Gastrocnemius medialis (tissue), 4 donors: ENCODE results near the gene PHC2. TPM values are rescaled to one million over a fixed set of nuclear protein-coding genes. Genes with fewer than 3 reads are reported as not detected.
"Not testable (repeated sequence)": the region's sequence is repeated elsewhere in the genome, so short reads cannot be mapped to it uniquely, and the experiment has no call there.

Experiments
- ATAC-seq, 2 donors: fragments of 150-250 bp; one replicate each; pipeline ENCODE4 v1.9.1; 2016
- DNase-seq, 2 donors: peaks; one replicate each; pipeline ENCODE4 v3.0.0-alpha.2; 2019
- H3K27ac ChIP-seq, 4 donors: fragments of 200-600 bp; sonication (generic); 1 replicate in 1 of 4; 2 replicates in 3 of 4; pipeline ENCODE4 v1.5.1; 2016 to 2018; ENCODE audit warnings: mild to moderate bottlenecking in 2 of 4, moderate library complexity in 1 of 4
- H3K27me3 ChIP-seq, 3 donors: fragments of 200-600 bp; sonication (generic) in 2 of 3; 1 replicate in 1 of 3; 2 replicates in 2 of 3; pipeline versions ENCODE4 v1.5.1 to v1.6.0; 2016 to 2019; ENCODE audit warnings: mild to moderate bottlenecking in 1 of 3, moderate library complexity in 1 of 3
- H3K36me3 ChIP-seq, 2 donors: fragments of 200-600 bp; sonication (generic) in 1 of 2; one replicate each; pipeline ENCODE4 v1.5.1; 2017 to 2018
- H3K4me1 ChIP-seq, 2 donors: fragments of 200-600 bp; sonication (generic) in 1 of 2; one replicate each; pipeline ENCODE4 v1.5.1; 2016 to 2017; ENCODE audit warnings: mild to moderate bottlenecking in 2 of 2
- H3K4me3 ChIP-seq, 4 donors: fragments of 200-600 bp; sonication (generic) in 3 of 4; 1 replicate in 1 of 4; 2 replicates in 3 of 4; pipeline ENCODE4 v1.5.1; 2016 to 2019; ENCODE audit warnings: mild to moderate bottlenecking in 2 of 4
- H3K9me3 ChIP-seq, 3 donors: fragments of 200-600 bp; sonication (generic) in 2 of 3; 1 replicate in 1 of 3; 2 replicates in 2 of 3; pipeline ENCODE4 v1.5.1; 2016 to 2019
- POLR2A ChIP-seq, 2 donors: fragments of 450-650 bp; IDR thresholded peaks; one replicate each; pipeline ENCODE4 v1.6.1; 2017; ENCODE audit warnings: antibody characterized with exemption in 2 of 2, mild to moderate bottlenecking in 2 of 2, moderate library complexity in 2 of 2
- in situ Hi-C, 4 donors: fragments of 200-750 bp; cut with MboI; loops; one replicate each; pipeline versions ENCODE4 v1.15.0 to v1.8.0; 2017; ENCODE audit warnings: low sequenced_read_pairs in 4 of 4
- intact Hi-C: fragments of 100-400 bp; cut with DNase I; formaldehyde crosslinking; loops from one replicate; pipeline ENCODE4 v1.15.1; 2023; ENCODE audit warnings: low total_unique reads
- total RNA-seq, 4 donors: library from RNA; depleted of rRNA; stranded (reverse); fragments of >200 nt; gene quantifications; one replicate each; pipeline versions ENCODE4 v1.1.0 to v1.2.3, GENCODE V29; 2016
- TF ChIP-seq, protein P1 (sequence below), 5 experiments: fragments of 450-650 bp in 3 of 5; fragments of 200-600 bp in 2 of 5; sonication (generic) in 2 of 5; IDR thresholded peaks in 4 of 5; conservative IDR thresholded peaks in 1 of 5; 1 replicate in 4 of 5; 2 replicates in 1 of 5; pipeline ENCODE4 v1.5.1; 2016 to 2019; ENCODE audit warnings: antibody characterized with exemption in 5 of 5, mild to moderate bottlenecking in 3 of 5, moderate library complexity in 3 of 5

PHC2 gene
- total RNA-seq, 4 donors from 2014 or later, result 318 to 516 (median 364) TPM

DNA sequence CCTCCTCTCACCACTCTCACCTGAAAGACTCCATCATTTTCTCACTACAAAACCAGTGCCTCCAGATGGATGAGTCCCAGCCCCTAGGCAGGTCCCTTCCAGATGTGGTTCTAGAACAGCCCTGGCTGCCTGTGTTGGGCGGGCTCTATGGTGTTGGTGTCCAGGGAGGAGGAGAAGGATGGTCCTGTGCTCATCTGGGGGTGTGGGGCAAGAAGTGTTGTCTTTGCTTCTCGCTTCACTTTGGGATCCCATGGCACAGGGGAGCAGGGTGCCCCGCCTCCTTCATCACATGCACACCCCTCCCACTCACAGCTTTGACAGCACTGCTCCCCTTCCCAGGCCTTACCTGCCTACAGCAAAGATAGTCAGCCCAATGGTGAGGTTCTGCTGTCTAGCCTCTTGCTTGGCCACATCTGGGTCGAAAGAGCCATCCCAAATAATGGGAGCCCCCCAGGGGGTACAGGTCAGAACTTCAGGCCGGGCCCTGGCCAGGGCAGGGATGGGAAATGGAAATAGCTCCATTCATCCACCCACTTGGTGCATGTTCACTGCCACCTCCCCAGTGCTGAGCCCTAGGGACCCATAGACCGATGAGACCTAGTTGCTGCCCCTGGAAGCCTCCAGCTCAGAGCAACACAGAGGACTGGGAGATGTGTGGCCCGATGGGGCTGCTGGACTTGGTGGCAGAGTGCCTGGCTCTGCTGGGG lies 119.0 kb downstream of the PHC2 start:
- in situ Hi-C loops, result no loop called here
- no peak for TF ChIP-seq POLR2A (IDR thresholded peaks at IDR 0.05)
- TF ChIP-seq, protein P1, sequence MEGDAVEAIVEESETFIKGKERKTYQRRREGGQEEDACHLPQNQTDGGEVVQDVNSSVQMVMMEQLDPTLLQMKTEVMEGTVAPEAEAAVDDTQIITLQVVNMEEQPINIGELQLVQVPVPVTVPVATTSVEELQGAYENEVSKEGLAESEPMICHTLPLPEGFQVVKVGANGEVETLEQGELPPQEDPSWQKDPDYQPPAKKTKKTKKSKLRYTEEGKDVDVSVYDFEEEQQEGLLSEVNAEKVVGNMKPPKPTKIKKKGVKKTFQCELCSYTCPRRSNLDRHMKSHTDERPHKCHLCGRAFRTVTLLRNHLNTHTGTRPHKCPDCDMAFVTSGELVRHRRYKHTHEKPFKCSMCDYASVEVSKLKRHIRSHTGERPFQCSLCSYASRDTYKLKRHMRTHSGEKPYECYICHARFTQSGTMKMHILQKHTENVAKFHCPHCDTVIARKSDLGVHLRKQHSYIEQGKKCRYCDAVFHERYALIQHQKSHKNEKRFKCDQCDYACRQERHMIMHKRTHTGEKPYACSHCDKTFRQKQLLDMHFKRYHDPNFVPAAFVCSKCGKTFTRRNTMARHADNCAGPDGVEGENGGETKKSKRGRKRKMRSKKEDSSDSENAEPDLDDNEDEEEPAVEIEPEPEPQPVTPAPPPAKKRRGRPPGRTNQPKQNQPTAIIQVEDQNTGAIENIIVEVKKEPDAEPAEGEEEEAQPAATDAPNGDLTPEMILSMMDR (IDR thresholded peaks at IDR 0.05 in 4 of 5, conservative IDR thresholded peaks at IDR 0.05 in 1 of 5), result no peak
- peak in 1 of 2 donors; percentile 7 for DNase-seq
- Histone ChIP-seq H3K27me3 (peaks cover 0 to 1% (median 0%) of the 10 kb centered on the region in 3 donors), H3K4me1 (no peaks in the 10 kb centered on the region), H3K27ac (no peak overlapping the region), H3K4me3 (no peak overlapping the region), H3K36me3 (no peaks in the 10 kb centered on the region), H3K9me3 (no peaks in the 10 kb centered on the region)
- ATAC-seq, result no peak
- intact Hi-C loops, result no loop called here

DNA sequence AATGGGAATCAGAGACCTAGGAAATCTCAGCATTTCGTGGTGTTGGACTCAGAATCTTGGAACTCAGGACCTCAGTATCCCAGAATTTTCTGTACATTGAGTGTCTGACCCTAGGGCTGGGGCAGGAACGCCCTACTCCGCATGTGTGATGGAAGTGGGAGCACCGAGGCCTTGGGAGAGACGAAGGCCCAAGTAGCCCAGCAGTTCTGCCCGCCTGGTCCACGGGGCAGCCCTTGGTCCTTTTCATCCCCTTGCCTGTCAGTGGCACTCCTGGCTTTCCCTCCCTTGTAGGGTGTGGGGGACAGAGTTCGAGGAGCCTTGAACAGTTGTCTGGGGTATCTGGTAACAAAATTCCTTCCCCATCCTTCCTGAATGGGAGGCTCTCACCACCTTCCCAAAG lies 120.2 kb downstream of the PHC2 start:
- in situ Hi-C loops, result no loop called here
- DNase-seq (no peak), ATAC-seq (no peak)

GRCh38 chr1:33309351-33309750 lies 121.5 kb downstream of the PHC2 start:
- intact Hi-C loops, H3K4me3 ChIP-seq, in situ Hi-C loops, H3K27me3 ChIP-seq, H3K9me3 ChIP-seq, H3K4me1 ChIP-seq, ATAC-seq, H3K36me3 ChIP-seq, H3K27ac ChIP-seq: not testable (repeated sequence)
- DNase-seq, result peak in 1 of 2 donors; percentile 10

More for the DNA sequence above, 120.2 kb downstream of the PHC2 start:
- no peak for TF ChIP-seq POLR2A (IDR thresholded peaks at IDR 0.05)
- TF ChIP-seq, protein P1 (IDR thresholded peaks at IDR 0.05 in 4 of 5, conservative IDR thresholded peaks at IDR 0.05 in 1 of 5), result no peak
- intact Hi-C loops, result no loop called here
- no peaks in the 10 kb centered on the region for H3K36me3 ChIP-seq
- no peak overlapping the region for H3K27ac ChIP-seq
- peaks cover 0 to 9% (median 0%) of the 10 kb centered on the region in 3 donors for H3K27me3 ChIP-seq
- H3K9me3 ChIP-seq, result no peaks in the 10 kb centered on the region
- H3K4me1 ChIP-seq, result no peaks in the 10 kb centered on the region
- H3K4me3 ChIP-seq, result no peak overlapping the region

DNA sequence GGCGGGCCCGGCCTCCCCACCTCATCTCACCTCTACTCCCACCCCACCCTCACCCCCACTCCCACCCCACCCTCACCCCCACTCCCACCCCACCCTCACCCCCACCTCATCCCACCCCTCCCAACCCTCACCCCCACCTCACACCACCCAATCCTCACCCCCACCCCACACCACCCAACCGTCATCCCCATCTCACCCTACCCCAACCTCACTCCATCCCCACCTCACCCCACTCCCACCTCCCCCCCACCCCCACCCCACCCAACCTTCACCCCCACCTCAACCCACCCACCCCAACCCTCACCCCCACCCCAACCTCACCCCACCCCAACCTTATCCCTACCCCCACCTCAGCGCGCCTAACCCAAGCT lies 123.4 kb downstream of the PHC2 start:
- no peak for DNase-seq
- no peak for ATAC-seq
- Histone ChIP-seq H3K9me3 (no peaks in the 10 kb centered on the region), H3K36me3 (no peaks in the 10 kb centered on the region), H3K27me3 (peaks cover 0 to 9% (median 0%) of the 10 kb centered on the region in 3 donors), H3K27ac (no peak overlapping the region), H3K4me3 (no peak overlapping the region), H3K4me1 (no peaks in the 10 kb centered on the region)
- no peak for TF ChIP-seq POLR2A (IDR thresholded peaks at IDR 0.05)
- TF ChIP-seq, protein P1 (IDR thresholded peaks at IDR 0.05 in 4 of 5, conservative IDR thresholded peaks at IDR 0.05 in 1 of 5), result no peak
- in situ Hi-C loops, result no loop called here
- intact Hi-C loops, result no loop called here

DNA sequence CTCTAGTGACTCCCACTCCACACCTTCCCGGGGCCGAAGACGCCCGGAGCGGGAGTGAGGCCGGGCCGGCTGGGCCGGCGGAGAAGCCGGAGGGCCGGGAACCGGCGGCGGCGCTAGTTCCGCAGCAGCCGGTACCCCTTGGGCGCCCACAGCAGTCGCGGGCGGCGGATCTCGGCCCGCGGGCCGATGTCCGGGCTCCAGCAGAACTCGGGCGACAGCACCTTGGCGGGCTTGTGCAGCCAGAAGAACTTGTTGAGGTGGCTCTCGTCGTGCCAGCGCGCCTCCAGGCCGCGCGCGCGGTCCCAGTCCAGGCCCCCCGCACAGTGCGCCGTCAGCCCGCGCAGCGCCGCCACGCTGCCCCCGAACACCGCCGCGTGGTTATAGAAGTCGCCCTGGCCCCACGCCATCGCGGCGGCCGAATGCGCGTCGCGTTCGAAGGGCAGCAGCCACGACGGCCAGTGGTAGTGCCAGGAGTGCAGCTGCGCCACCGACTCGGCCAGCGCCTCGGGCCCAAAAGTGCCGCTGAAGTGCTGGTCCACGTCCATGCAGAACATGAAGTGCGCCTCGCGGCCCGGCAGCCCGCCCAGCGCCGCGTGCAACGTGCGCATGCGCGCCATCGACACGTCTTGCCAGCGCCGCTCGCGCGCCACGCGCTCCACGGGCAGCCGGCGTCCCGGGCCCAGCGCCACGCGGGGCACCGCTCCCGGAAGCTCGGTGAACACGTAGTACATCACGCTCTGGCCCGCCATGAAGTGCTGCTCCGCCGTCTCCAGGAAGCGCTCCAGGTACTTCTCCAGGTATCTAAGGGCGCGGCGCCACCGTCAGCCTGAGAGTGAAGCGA lies 124.0 kb downstream of the PHC2 start:
- H3K4me3 ChIP-seq, result peak overlapping the region; percentile 16 to 57 (median 40)
- ATAC-seq, result peak; percentile 9 to 60
- no peak for TF ChIP-seq POLR2A (IDR thresholded peaks at IDR 0.05)
- TF ChIP-seq, protein P1 (IDR thresholded peaks at IDR 0.05 in 4 of 5, conservative IDR thresholded peaks at IDR 0.05 in 1 of 5), result no peak
- H3K27ac ChIP-seq, result no peak overlapping the region
- intact Hi-C loops (no loop called here), in situ Hi-C loops (no loop called here)
- peaks cover 0 to 9% (median 0%) of the 10 kb centered on the region in 3 donors for H3K27me3 ChIP-seq
- no peaks in the 10 kb centered on the region for H3K36me3 ChIP-seq
- DNase-seq, result peak in 1 of 2 donors; percentile 41
- H3K9me3 ChIP-seq, result no peaks in the 10 kb centered on the region
- H3K4me1 ChIP-seq, result no peaks in the 10 kb centered on the region
